Ovary (tissue), 9 donors: ENCODE data around the gene ECM2. TPM values are rescaled to one million over a fixed set of nuclear protein-coding genes. Genes with fewer than 3 reads are reported as not detected.

Experiments
- DNase-seq, 5 donors: peaks; one replicate each; pipeline ENCODE4 v3.0.0-alpha.2; 2019 to 2020
- H3K27ac ChIP-seq, 2 donors: fragments of 200-600 bp; one replicate each; pipeline versions ENCODE4 v1.5.1 to v1.8.0; 2019 to 2022
- H3K27me3 ChIP-seq: fragments of 200-600 bp; one replicate; pipeline ENCODE4 v1.8.0; 2022
- H3K36me3 ChIP-seq: fragments of 200-600 bp; sonication (generic); one replicate; pipeline ENCODE4 v1.5.1; 2019
- H3K4me1 ChIP-seq: one replicate; pipeline ENCODE4 v1.8.1; 2013; ENCODE audit warnings: mild to moderate bottlenecking, moderate library complexity; ENCODE audit not compliant: insufficient read depth
- H3K4me3 ChIP-seq: fragments of 200-600 bp; sonication (generic); one replicate; pipeline ENCODE4 v1.5.1; 2017
- H3K9me3 ChIP-seq, 2 donors: fragments of 200-600 bp in 1 of 2; sonication (generic) in 1 of 2; one replicate each; pipeline versions ENCODE4 v1.5.1 to v1.8.1; 2013 to 2019; ENCODE audit warnings: mild to moderate bottlenecking in 1 of 2, moderate library complexity in 1 of 2
- EP300 ChIP-seq: sonication (generic); formaldehyde crosslinking; IDR thresholded peaks from one replicate; pipeline ENCODE4 v1.6.1; 2017; ENCODE audit warnings: antibody characterized with exemption
- POLR2A ChIP-seq: fragments of 450-650 bp; IDR thresholded peaks from one replicate; pipeline ENCODE4 v1.6.1; 2017; ENCODE audit warnings: antibody characterized with exemption, mild to moderate bottlenecking, moderate library complexity
- WGBS, 3 donors: extraction: QIAGEN DNeasy Blood & Tissue Kit in 1 of 3; methylation state at CpG; one replicate each; pipeline versions ENCODE4 v1.1.5 to v1.1.7; 2013 to 2017; 5-methylcytosine and 5-hydroxymethylcytosine counted together
- intact Hi-C, 4 donors: fragments of 100-400 bp; cut with DNase I; formaldehyde crosslinking; loops; one replicate each; pipeline versions ENCODE4 v1.11.0 to v1.15.1; 2022 to 2023
- polyA plus RNA-seq, 2 donors: library from polyadenylated mRNA; stranded (reverse); fragments of 200-250 nt in 1 of 2; fragments of 350-450 nt in 1 of 2; fragmentation: Illumina TruSeq in 1 of 2; extraction: RNeasy Lipid Tissue Mini Kit (QIAGEN cat#74804) in 1 of 2; gene quantifications; one replicate each; pipeline ENCODE4 v1.2.3, GENCODE V29; 2013 to 2014
- total RNA-seq, 7 donors: library from RNA; depleted of rRNA in 2 of 7; stranded (reverse); fragments of >200 nt in 2 of 7; fragmentation: NEBNext Ultra II Directional in 3 of 7; extraction: Animal tissue kit (Norgen Biotek cat#: 25700) in 3 of 7; gene quantifications; one replicate each; pipeline versions ENCODE4 v1.1.0 to v1.2.4, GENCODE V29; 2016 to 2023
- TF ChIP-seq, protein P1 (sequence below), 3 donors: fragments of 450-650 bp in 2 of 3; fragments of 200-600 bp in 1 of 3; IDR thresholded peaks; one replicate each; pipeline versions ENCODE4 v1.5.1 to v1.8.0; 2016 to 2022; ENCODE audit warnings: antibody characterized with exemption in 3 of 3, mild to moderate bottlenecking in 1 of 3
- donor health status: DM: no; HTN: no; CAD: no; lungs with moderate emphysema.
- donor health status: DM: no; HTN: no; CAD: no.
- donor health status: Bipolar disorder and iron deficiency.
- donor health status: DM: yes; HTN: yes; CAD: no.
- donor health status: DM: no; HTN: no; CAD: no.
- donor health status: DM: yes; HTN: yes; CAD: no.

ECM2 gene
- total and polyA plus RNA-seq, 9 donors = 35.0 to 91.4 (median 65.9) TPM

- no peak overlapping the region for H3K4me3 ChIP-seq
- no peaks in the 10 kb centered on the region for H3K27me3 ChIP-seq
- no peak overlapping the region for H3K27ac ChIP-seq
- TF ChIP-seq EP300 = no peak
- no peak for TF ChIP-seq POLR2A
- TF ChIP-seq, protein P1, sequence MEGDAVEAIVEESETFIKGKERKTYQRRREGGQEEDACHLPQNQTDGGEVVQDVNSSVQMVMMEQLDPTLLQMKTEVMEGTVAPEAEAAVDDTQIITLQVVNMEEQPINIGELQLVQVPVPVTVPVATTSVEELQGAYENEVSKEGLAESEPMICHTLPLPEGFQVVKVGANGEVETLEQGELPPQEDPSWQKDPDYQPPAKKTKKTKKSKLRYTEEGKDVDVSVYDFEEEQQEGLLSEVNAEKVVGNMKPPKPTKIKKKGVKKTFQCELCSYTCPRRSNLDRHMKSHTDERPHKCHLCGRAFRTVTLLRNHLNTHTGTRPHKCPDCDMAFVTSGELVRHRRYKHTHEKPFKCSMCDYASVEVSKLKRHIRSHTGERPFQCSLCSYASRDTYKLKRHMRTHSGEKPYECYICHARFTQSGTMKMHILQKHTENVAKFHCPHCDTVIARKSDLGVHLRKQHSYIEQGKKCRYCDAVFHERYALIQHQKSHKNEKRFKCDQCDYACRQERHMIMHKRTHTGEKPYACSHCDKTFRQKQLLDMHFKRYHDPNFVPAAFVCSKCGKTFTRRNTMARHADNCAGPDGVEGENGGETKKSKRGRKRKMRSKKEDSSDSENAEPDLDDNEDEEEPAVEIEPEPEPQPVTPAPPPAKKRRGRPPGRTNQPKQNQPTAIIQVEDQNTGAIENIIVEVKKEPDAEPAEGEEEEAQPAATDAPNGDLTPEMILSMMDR (IDR thresholded peaks at IDR 0.05) = no peak
- DNase-seq = no peak
- WGBS, 3 donors = 45 to 64% (median 48%) methylated on average over 7 of the region's 7 CpGs
- intact Hi-C loops = no loop called here
- H3K4me1 ChIP-seq = peaks cover 1% of the 10 kb centered on the region
- no peaks in the 10 kb centered on the region for H3K9me3 ChIP-seq
- H3K36me3 ChIP-seq = no peaks in the 10 kb centered on the region
Measured at GRCh38 chr9:92543972-92544371, 8.2 kb upstream of the ECM2 start.

DNA sequence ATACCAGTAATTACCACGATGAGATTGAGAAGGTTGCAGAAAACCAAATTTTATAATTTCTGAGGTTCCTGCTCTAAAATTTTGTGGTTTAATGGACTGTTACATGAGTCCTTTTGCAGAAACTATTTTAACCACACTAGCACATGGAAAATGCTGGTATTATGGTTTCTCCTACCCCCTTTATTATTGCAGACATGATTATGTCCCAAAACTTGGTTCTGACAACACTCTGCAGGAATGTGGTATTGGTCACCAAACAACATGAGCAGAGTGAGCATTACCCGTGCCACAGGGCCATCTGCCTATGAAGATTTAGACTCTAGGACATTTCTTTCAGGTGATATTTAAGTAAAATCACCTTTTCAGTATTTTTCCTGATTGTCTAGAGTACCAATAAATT, 2.8 kb upstream of the ECM2 start:
- WGBS, 3 donors = 62 to 79% (median 78%) methylated on average over 2 of the region's 2 CpGs
- Histone ChIP-seq H3K4me3 (no peak overlapping the region), H3K27me3 (no peaks in the 10 kb centered on the region), H3K27ac (no peak overlapping the region), H3K9me3 (no peaks in the 10 kb centered on the region), H3K36me3 (no peaks in the 10 kb centered on the region), H3K4me1 (peaks cover 4% of the 10 kb centered on the region)
- intact Hi-C loops = loop anchor here in 2 of 4 donors (5.0 to 10.0 kb wide), 2 partner anchors 56 to 79 kb away; no protein-coding TSS in a partner anchor
- no peak for DNase-seq
- TF ChIP-seq, protein P1 (IDR thresholded peaks at IDR 0.05) = no peak
- TF ChIP-seq POLR2A (no peak), EP300 (no peak)

GRCh38 chr9:92534674-92535073, 1.1 kb downstream of the ECM2 start:
- WGBS, 3 donors = 10 to 19% (median 14%) methylated on average over 1 of the region's 1 CpG

GRCh38 chr9:92534204-92534603, 1.6 kb downstream of the ECM2 start:
- H3K4me1 ChIP-seq = peaks cover 4% of the 10 kb centered on the region
- intact Hi-C loops = loop anchor here in 1 of 4 donors (10.0 kb wide), 1 partner anchor 61 kb away; no protein-coding TSS in a partner anchor
- TF ChIP-seq EP300 = no peak
- TF ChIP-seq, protein P1 (IDR thresholded peaks at IDR 0.05) = no peak
- no peak for TF ChIP-seq POLR2A
- no peaks in the 10 kb centered on the region for H3K9me3 ChIP-seq
- WGBS, 3 donors = 69 to 94% (median 75%) methylated on average over 3 of the region's 3 CpGs
- no peaks in the 10 kb centered on the region for H3K36me3 ChIP-seq
- no peak for DNase-seq
- H3K4me3 ChIP-seq = peak overlapping the region; percentile 35
- no peaks in the 10 kb centered on the region for H3K27me3 ChIP-seq
- H3K27ac ChIP-seq = peak overlapping the region in 1 of 2 donors; percentile 66

More at GRCh38 chr9:92534674-92535073, 1.1 kb downstream of the ECM2 start:
- H3K4me3 ChIP-seq = peak overlapping the region; percentile 35
- H3K4me1 ChIP-seq = peaks cover 4% of the 10 kb centered on the region
- no peak for DNase-seq
- no peaks in the 10 kb centered on the region for H3K9me3 ChIP-seq
- H3K36me3 ChIP-seq = no peaks in the 10 kb centered on the region
- TF ChIP-seq, protein P1 (IDR thresholded peaks at IDR 0.05) = no peak
- TF ChIP-seq POLR2A (no peak), EP300 (no peak)
- intact Hi-C loops = loop anchor here in 2 of 4 donors (5.0 to 10.0 kb wide), 2 partner anchors 60 to 83 kb away; no protein-coding TSS in a partner anchor
- peak overlapping the region in 1 of 2 donors; percentile 66 for H3K27ac ChIP-seq
- no peaks in the 10 kb centered on the region for H3K27me3 ChIP-seq
